ENCODE measurements around the gene CSRP2.

DNA sequence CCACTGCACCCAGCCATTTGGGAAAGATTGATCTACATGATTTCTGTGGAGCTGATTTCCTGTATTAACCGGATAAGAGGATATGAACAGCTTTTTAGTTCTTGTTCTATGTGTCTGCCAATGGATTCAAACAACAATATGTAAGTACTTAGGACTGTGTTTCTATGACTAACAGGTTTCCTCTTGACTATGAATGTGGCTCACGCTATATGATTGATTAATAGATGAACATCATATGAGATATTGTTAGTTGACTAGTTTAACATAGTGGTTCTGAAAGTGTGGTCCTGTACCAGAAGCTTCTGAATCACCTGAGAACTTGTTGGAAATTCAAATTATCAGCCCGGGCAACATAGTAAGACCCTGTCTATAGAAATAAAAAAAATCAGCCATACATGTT lies 12.8 kb upstream of the CSRP2 start:
- TF ChIP-seq, protein P1, sequence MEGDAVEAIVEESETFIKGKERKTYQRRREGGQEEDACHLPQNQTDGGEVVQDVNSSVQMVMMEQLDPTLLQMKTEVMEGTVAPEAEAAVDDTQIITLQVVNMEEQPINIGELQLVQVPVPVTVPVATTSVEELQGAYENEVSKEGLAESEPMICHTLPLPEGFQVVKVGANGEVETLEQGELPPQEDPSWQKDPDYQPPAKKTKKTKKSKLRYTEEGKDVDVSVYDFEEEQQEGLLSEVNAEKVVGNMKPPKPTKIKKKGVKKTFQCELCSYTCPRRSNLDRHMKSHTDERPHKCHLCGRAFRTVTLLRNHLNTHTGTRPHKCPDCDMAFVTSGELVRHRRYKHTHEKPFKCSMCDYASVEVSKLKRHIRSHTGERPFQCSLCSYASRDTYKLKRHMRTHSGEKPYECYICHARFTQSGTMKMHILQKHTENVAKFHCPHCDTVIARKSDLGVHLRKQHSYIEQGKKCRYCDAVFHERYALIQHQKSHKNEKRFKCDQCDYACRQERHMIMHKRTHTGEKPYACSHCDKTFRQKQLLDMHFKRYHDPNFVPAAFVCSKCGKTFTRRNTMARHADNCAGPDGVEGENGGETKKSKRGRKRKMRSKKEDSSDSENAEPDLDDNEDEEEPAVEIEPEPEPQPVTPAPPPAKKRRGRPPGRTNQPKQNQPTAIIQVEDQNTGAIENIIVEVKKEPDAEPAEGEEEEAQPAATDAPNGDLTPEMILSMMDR (IDR thresholded peaks at IDR 0.05; ENCODE audit: poor library complexity, severe bottlenecking), result no peak
- no peak for TF ChIP-seq EZH2 (IDR thresholded peaks at IDR 0.05; ENCODE audit: borderline replicate concordance, insufficient read depth, low read length, poor library complexity, severe bottlenecking)
- no peak for TF ChIP-seq MXI1 (conservative IDR thresholded peaks at IDR 0.05; ENCODE audit: poor library complexity, severe bottlenecking)
